Endothelial cell of umbilical vein (primary cell): ENCODE measurements around the gene INCENP. TPM values are rescaled to one million over a fixed set of nuclear protein-coding genes. Genes with fewer than 3 reads are reported as not detected.

Experiments
- BruUV-seq: library from RNA; stranded (reverse); fragments of 400-500 nt; replicated peaks from 2 replicates; lab custom pipeline; 2021; lab: Mats Ljungman, UMichigan
- CTCF ChIA-PET: fragments of 300-600, 350-600 bp; sonication (Branson Sonifier 250); formaldehyde crosslinking; loops from one replicate; lab custom pipeline; 2021; ENCODE audit warnings: antibody characterized with exemption, inconsistent platforms; lab: Charles Lee
- POLR2A ChIA-PET: fragments of 300-600, 350-600 bp; sonication (Branson Sonifier 250); formaldehyde crosslinking; loops from one replicate; lab custom pipeline; 2021; ENCODE audit warnings: antibody characterized with exemption, inconsistent platforms; lab: Charles Lee
- DNase-seq: peaks from one replicate; pipeline ENCODE4 v3.0.0-alpha.2; 2011; ENCODE audit warnings: low read depth, low spot score
- FAIRE-seq: peaks from 2 replicates; lab custom pipeline; 2011; peaks lifted over from hg19 to GRCh38; lab: Jason Lieb, UNC
- H2AFZ ChIP-seq: 2 replicates; pipeline ENCODE4 v1.6.0; 2012; ENCODE audit warnings: low read depth, low read length, control low read depth, inconsistent platforms
- H3K27ac ChIP-seq: 2 replicates; pipeline ENCODE4 v1.5.1; 2011; ENCODE audit warnings: low read depth, mild to moderate bottlenecking, control low read depth, low read length, moderate library complexity; ENCODE audit not compliant: insufficient read depth
- H3K27me3 ChIP-seq, 2 experiments: 2 replicates each; pipeline versions ENCODE4 v1.6.0 to v1.6.1; 2011; ENCODE audit warnings: low read length in 2 of 2, mixed read lengths in 1 of 2; ENCODE audit not compliant: control insufficient read depth in 2 of 2, insufficient read depth in 2 of 2
- H3K36me3 ChIP-seq, 2 experiments: 2 replicates in 1 of 2; 3 replicates in 1 of 2; pipeline ENCODE4 v1.5.1; 2011; ENCODE audit warnings: low read length in 2 of 2, mild to moderate bottlenecking in 1 of 2, moderate library complexity in 1 of 2; ENCODE audit not compliant: control insufficient read depth in 2 of 2, insufficient read depth in 2 of 2; ENCODE audit errors: extremely low read depth in 1 of 2
- H3K4me1 ChIP-seq: 3 replicates; pipeline ENCODE4 v1.5.1; 2011; ENCODE audit warnings: mild to moderate bottlenecking, low read length; ENCODE audit not compliant: control insufficient read depth, insufficient read depth; ENCODE audit errors: extremely low read depth
- H3K4me2 ChIP-seq: 2 replicates; pipeline ENCODE4 v1.6.1; 2011; ENCODE audit warnings: low read length, control low read depth, mixed read lengths; ENCODE audit not compliant: insufficient read depth
- H3K4me3 ChIP-seq, 3 experiments: fragments of 200-600 bp in 1 of 3; sonication (generic), shearing (Covaris generic) in 1 of 3; replicated peaks in 1 of 3; 2 replicates each; pipeline ENCODE4 v1.5.1; 2011 to 2016; ENCODE audit warnings: control low read depth in 3 of 3, low read length in 3 of 3, mild to moderate bottlenecking in 2 of 3, inconsistent platforms in 1 of 3, low read depth in 1 of 3, moderate library complexity in 1 of 3; ENCODE audit not compliant: insufficient read depth in 1 of 3
- H3K79me2 ChIP-seq: 2 replicates; pipeline ENCODE4 v1.6.0; 2012; ENCODE audit warnings: low read length, inconsistent platforms; ENCODE audit not compliant: control insufficient read depth, insufficient read depth
- H3K9ac ChIP-seq: replicated peaks from 2 replicates; pipeline ENCODE3; 2011; ENCODE audit warnings: low read length, control low read depth; ENCODE audit not compliant: insufficient read depth; ENCODE audit errors: extremely low read depth
- H3K9me1 ChIP-seq: replicated peaks from 3 replicates; pipeline ENCODE4 v1.6.0; 2011; ENCODE audit warnings: mild to moderate bottlenecking, low read length; ENCODE audit not compliant: control insufficient read depth, insufficient read depth; ENCODE audit errors: extremely low read depth
- H3K9me3 ChIP-seq: replicated peaks from 2 replicates; pipeline ENCODE4 v1.5.1; 2012; ENCODE audit warnings: low read length, inconsistent platforms; ENCODE audit not compliant: control insufficient read depth, insufficient read depth
- H4K20me1 ChIP-seq: replicated peaks from 2 replicates; pipeline ENCODE3; 2011; ENCODE audit warnings: mild to moderate bottlenecking, low read length; ENCODE audit not compliant: control insufficient read depth, insufficient read depth; ENCODE audit errors: extremely low read depth
- EZH2 ChIP-seq: IDR thresholded peaks from 2 replicates; pipeline ENCODE4 v1.6.1; 2012; ENCODE audit warnings: borderline replicate concordance, low read depth, mild to moderate bottlenecking, moderate library complexity, low read length, inconsistent platforms; ENCODE audit not compliant: severe bottlenecking
- GATA2 ChIP-seq: IDR thresholded peaks from 2 replicates; pipeline ENCODE4 v1.7.0; 2011; ENCODE audit warnings: low read depth, mild to moderate bottlenecking, moderate library complexity, mixed read lengths, low read length; ENCODE audit not compliant: insufficient read length, insufficient read depth
- JUN ChIP-seq: IDR thresholded peaks from 2 replicates; pipeline ENCODE4 v1.6.1; 2011; ENCODE audit warnings: borderline replicate concordance, low read depth; ENCODE audit not compliant: insufficient read length, insufficient read depth
- POLR2A ChIP-seq: IDR thresholded peaks from 2 replicates; pipeline ENCODE4 v1.6.1; 2012; ENCODE audit warnings: low read depth, mild to moderate bottlenecking, control low read depth, low read length
- POLR2AphosphoS5 ChIP-seq: IDR thresholded peaks from 2 replicates; pipeline ENCODE4 v1.6.1; 2012; ENCODE audit warnings: low read depth, mild to moderate bottlenecking, control low read depth, low read length, moderate library complexity; ENCODE audit not compliant: insufficient read depth
- dilution Hi-C: fragments of 300-500 bp; cut with MboI; formaldehyde crosslinking; loops from one replicate; pipeline ENCODE4 v1.15.0; 2019; ENCODE audit warnings: low sequenced_read_pairs; ENCODE audit not compliant: extremely low pct_ligation_motif_present
- intact Hi-C: fragments of 100-400 bp; cut with micrococcal nuclease; formaldehyde crosslinking; loops from one replicate; pipeline ENCODE4 v1.10.0; 2022
- polyA plus RNA-seq, 4 experiments: library from polyadenylated mRNA; depleted of rRNA in 3 of 4; stranded (reverse) in 3 of 4; unstranded in 1 of 4; fragments of >200 nt; gene quantifications; 2 replicates each; pipeline versions ENCODE4 v1.2.1 to v1.2.3, GENCODE V29; 2011 to 2012; ENCODE audit warnings: missing spikeins in 1 of 4
- total RNA-seq: library from RNA; stranded (reverse); gene quantifications from 2 replicates; pipeline ENCODE4 v1.2.3, GENCODE V29; 2021
- TF ChIP-seq, protein P1 (sequence below), 2 donors: IDR thresholded peaks; 1 replicate in 1 of 2; 2 replicates in 1 of 2; pipeline ENCODE4 v1.5.1; 2011; ENCODE audit warnings: low read length in 2 of 2, mild to moderate bottlenecking in 2 of 2, moderate library complexity in 2 of 2, control low read depth in 1 of 2, inconsistent platforms in 1 of 2, low read depth in 1 of 2; ENCODE audit not compliant: insufficient read depth in 1 of 2; ENCODE audit errors: extremely low read depth in 1 of 2

INCENP gene
- total and polyA plus RNA-seq, 2 donors (not counting 3 experiments of a cell fraction or from before 2014, with no cell fraction given), result 22.9 to 86.8 TPM

DNA sequence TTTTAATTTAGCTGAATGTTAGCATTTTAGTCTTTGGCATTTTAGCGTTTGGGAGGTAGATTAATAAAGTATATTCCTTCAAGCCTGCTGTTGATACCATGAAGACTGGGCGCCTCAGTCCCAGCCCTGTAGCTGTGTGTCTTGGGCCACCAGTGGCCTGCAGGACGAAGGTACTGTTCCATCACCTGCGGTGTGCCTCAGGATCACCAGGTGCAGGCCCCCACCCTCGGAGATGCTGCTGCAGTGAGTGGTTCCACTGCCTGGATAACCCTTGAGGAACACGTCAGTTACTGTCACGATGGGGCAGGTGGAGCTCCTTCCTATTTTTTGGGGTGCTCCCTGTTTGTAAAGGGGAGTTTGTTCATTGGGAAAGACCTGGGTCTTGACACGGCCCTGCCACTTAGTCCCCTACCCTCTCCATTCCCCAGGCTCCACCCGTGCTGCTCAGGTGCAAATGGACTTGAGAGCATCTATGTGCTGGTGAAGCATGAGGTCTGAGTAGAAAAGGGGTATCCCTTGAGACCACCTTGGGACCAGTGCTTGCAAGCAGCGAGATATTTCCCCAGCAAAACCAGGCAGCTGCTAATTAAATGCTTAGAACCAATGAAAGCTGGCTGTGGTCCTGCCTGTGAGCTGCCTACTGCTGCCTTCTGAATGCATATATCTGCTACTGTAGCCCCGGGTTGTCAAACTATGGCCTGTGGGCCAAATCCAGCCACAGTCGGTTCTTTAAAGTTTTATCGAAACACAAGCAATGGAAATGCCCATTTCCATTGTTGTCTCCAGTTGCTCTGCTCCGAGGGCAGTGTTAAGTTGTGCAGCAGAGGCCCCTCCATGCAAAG, 28.7 kb downstream of the INCENP start:
- intact Hi-C loops, result loop anchor here (2.0 kb wide), 1 partner anchor 28 kb away; the partner anchor contains the start of gene INCENP
- no peaks in the 10 kb centered on the region for H3K79me2 ChIP-seq
- CTCF ChIA-PET, result interaction anchor here (0.9 to 1.9 kb wide), 6 partner anchors 9 to 70 kb away, joined by 3 to 19 read pairs (median 3); no protein-coding TSS in a partner anchor
- no peak overlapping the region for H3K4me3 ChIP-seq
- H3K9ac ChIP-seq, result peak overlapping the region; percentile 5
- dilution Hi-C loops, result no loop called here
- POLR2A ChIA-PET, result no interaction called here
- peak overlapping the region; percentile 41 for H3K4me2 ChIP-seq
- DNase-seq (no peak), FAIRE-seq (no peak)
- BruUV-seq, result TSS peak; percentile 41
- H3K36me3 ChIP-seq, result peaks cover 7 to 19% of the 10 kb centered on the region in 2 experiments
- no peaks in the 10 kb centered on the region for H3K27me3 ChIP-seq
- TF ChIP-seq JUN, result no peak
- TF ChIP-seq POLR2AphosphoS5, result no peak
- TF ChIP-seq EZH2, result no peak
- TF ChIP-seq, protein P1, sequence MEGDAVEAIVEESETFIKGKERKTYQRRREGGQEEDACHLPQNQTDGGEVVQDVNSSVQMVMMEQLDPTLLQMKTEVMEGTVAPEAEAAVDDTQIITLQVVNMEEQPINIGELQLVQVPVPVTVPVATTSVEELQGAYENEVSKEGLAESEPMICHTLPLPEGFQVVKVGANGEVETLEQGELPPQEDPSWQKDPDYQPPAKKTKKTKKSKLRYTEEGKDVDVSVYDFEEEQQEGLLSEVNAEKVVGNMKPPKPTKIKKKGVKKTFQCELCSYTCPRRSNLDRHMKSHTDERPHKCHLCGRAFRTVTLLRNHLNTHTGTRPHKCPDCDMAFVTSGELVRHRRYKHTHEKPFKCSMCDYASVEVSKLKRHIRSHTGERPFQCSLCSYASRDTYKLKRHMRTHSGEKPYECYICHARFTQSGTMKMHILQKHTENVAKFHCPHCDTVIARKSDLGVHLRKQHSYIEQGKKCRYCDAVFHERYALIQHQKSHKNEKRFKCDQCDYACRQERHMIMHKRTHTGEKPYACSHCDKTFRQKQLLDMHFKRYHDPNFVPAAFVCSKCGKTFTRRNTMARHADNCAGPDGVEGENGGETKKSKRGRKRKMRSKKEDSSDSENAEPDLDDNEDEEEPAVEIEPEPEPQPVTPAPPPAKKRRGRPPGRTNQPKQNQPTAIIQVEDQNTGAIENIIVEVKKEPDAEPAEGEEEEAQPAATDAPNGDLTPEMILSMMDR (IDR thresholded peaks at IDR 0.05; ENCODE audit: extremely low read depth in 1 of 2, insufficient read depth in 1 of 2, low read depth in 1 of 2, low read length in 2 of 2), result no peak
- no peak for TF ChIP-seq POLR2A
- no peak for TF ChIP-seq GATA2
- peak overlapping the region; percentile 58 for H3K27ac ChIP-seq
- H3K4me1 ChIP-seq, result peaks cover 22% of the 10 kb centered on the region
- H4K20me1 ChIP-seq, result no peaks in the 10 kb centered on the region
- no peaks in the 10 kb centered on the region for H3K9me1 ChIP-seq
- H2AFZ ChIP-seq, result no peak overlapping the region
- no peaks in the 10 kb centered on the region for H3K9me3 ChIP-seq
